MCF 10A (cell line): ENCODE measurements around the gene CHERP. TPM values are rescaled to one million over a fixed set of nuclear protein-coding genes. Genes with fewer than 3 reads are reported as not detected.
A peak's percentile ranks its signal among the peaks of the same experiment; 100 is the strongest.

Source experiments
- BruUV-seq: library from RNA; stranded (reverse); fragments of 400-500 nt; replicated peaks from 2 replicates; lab custom pipeline; 2021; lab: Mats Ljungman, UMichigan
- CTCF ChIA-PET: fragments of 300-600 bp; sonication (Branson Sonifier 250); formaldehyde crosslinking; extraction: SDS; loops from one replicate; lab custom pipeline; 2021; ENCODE audit warnings: antibody characterized with exemption, inconsistent platforms; lab: Yijun Ruan, JAX
- POLR2A ChIA-PET: fragments of 300-600, 350-650 bp; sonication (Branson Sonifier 250); formaldehyde crosslinking; extraction: SDS; loops from one replicate; lab custom pipeline; 2020; ENCODE audit warnings: antibody characterized with exemption, inconsistent platforms; lab: Yijun Ruan, JAX
- DNase-seq: peaks from one replicate; pipeline ENCODE4 v3.0.0-alpha.2; 2018; ENCODE audit not compliant: unreplicated experiment
- H3K27ac Mint-ChIP-seq: one replicate; pipeline ENCODE4 v1.8.0; 2022; ENCODE audit warnings: mild to moderate bottlenecking, low read depth, mixed read lengths; ENCODE audit not compliant: unreplicated experiment
- H3K27me3 Mint-ChIP-seq: one replicate; pipeline ENCODE4 v1.8.0; 2022; ENCODE audit warnings: mixed read lengths; ENCODE audit not compliant: insufficient read depth, unreplicated experiment
- H3K36me3 Mint-ChIP-seq: one replicate; pipeline ENCODE4 v1.8.0; 2022; ENCODE audit warnings: mild to moderate bottlenecking, moderate library complexity, mixed read lengths; ENCODE audit not compliant: insufficient read depth, unreplicated experiment
- H3K4me1 Mint-ChIP-seq: one replicate; pipeline ENCODE4 v1.8.0; 2022; ENCODE audit warnings: mixed read lengths; ENCODE audit not compliant: insufficient read depth, unreplicated experiment
- H3K4me3 Mint-ChIP-seq: one replicate; pipeline ENCODE4 v1.8.0; 2022; ENCODE audit warnings: mild to moderate bottlenecking, moderate library complexity, mixed read lengths; ENCODE audit not compliant: unreplicated experiment
- H3K9me3 Mint-ChIP-seq: one replicate; pipeline ENCODE4 v1.8.0; 2022; ENCODE audit warnings: mixed read lengths; ENCODE audit not compliant: unreplicated experiment
- CTCF ChIP-seq: fragments of 200-600 bp; IDR thresholded peaks from one replicate; pipeline ENCODE4 v1.8.0; 2022; ENCODE audit warnings: antibody characterized with exemption, mild to moderate bottlenecking; ENCODE audit not compliant: unreplicated experiment
- intact Hi-C: fragments of 100-400 bp; cut with micrococcal nuclease; formaldehyde crosslinking; loops from 2 replicates; pipeline ENCODE4 v1.14.1; 2022
- total RNA-seq: library from RNA; stranded (reverse); gene quantifications from 2 replicates; pipeline ENCODE4 v1.2.3, GENCODE V29; 2022

CHERP gene
- total RNA-seq, 1 experiment from 2014 or later, result 51.6 TPM

DNA sequence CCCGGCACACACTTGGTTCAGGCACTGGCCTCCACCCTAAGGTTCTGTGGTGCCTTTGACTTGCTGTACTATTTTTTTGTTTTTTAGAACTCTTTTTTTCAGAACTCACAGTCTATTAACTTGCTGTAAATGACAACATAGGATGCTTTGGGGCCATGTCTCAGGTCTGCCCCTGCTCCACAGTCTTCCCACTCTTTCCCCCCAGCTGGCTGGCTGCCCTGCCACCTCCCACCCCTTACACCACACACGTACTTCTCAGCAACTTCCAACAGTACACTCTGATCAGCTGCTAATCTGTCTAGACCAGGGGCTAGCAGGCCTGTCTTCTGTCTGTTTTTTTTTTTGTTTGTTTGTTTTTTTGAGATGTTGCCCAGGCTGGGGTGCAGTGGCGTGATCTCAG is 38.0 kb downstream of the CHERP start:
- intact Hi-C loops, result no loop called here
- H3K9me3 Mint-ChIP-seq, result no peaks in the 10 kb centered on the region
- POLR2A ChIA-PET, result interaction anchor here (0.7 kb wide), 1 partner anchor 44 kb away, joined by 3 read pairs; no protein-coding TSS in a partner anchor
- CTCF ChIA-PET, result interaction anchor here (0.6 to 1.1 kb wide), 2 partner anchors 9 to 18 kb away, joined by 3 to 4 read pairs; no protein-coding TSS in a partner anchor
- TF ChIP-seq CTCF, result no peak
- no peak for DNase-seq
- H3K27ac Mint-ChIP-seq, result no peak overlapping the region
- no peaks in the 10 kb centered on the region for H3K27me3 Mint-ChIP-seq
- no peaks in the 10 kb centered on the region for H3K4me1 Mint-ChIP-seq
- H3K4me3 Mint-ChIP-seq, result no peak overlapping the region
- H3K36me3 Mint-ChIP-seq, result peaks cover 69% of the 10 kb centered on the region
- BruUV-seq, result no TSS peak

- no peaks in the 10 kb centered on the region for H3K9me3 Mint-ChIP-seq
- TF ChIP-seq CTCF, result no peak
- POLR2A ChIA-PET, result interaction anchor here (1.4 kb wide), 1 partner anchor 12 kb away, joined by 3 read pairs; no protein-coding TSS in a partner anchor
- intact Hi-C loops, result no loop called here
- no TSS peak for BruUV-seq
- H3K27me3 Mint-ChIP-seq, result no peaks in the 10 kb centered on the region
- H3K4me1 Mint-ChIP-seq, result no peaks in the 10 kb centered on the region
- CTCF ChIA-PET, result interaction anchor here (0.6 kb wide), 1 partner anchor 34 kb away, joined by 4 read pairs; no protein-coding TSS in a partner anchor
- peaks cover 27% of the 10 kb centered on the region for H3K36me3 Mint-ChIP-seq
- peak overlapping the region; percentile 100 for H3K4me3 Mint-ChIP-seq
- no peak for DNase-seq
- peak overlapping the region; percentile 98 for H3K27ac Mint-ChIP-seq
Observed at GRCh38 chr19:16497837-16498236, 44.4 kb downstream of the CHERP start.

DNA sequence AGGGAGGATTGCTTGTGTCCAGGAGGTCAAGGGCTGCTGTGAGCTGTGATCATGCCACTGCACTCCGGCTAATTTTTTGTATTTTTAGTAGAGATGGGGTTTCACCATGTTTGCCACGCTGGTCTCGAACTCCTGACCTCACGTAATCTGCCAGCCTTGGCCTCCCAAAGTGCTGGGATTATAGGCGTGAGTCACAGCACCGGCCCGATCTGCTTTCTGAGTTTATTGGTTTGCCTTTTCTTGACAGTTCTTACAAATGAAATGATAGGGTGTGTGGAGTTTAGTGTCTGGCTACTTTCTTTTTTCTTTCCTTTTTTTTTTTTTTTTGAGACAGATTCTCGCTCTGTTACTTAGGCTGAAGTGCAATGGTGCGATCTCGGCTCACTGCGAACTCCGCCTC is 45.2 kb downstream of the CHERP start:
- Mint-ChIP-seq H3K36me3 (peaks cover 19% of the 10 kb centered on the region), H3K4me1 (no peaks in the 10 kb centered on the region), H3K4me3 (peak overlapping the region; percentile 100), H3K9me3 (no peaks in the 10 kb centered on the region), H3K27me3 (no peaks in the 10 kb centered on the region), H3K27ac (peak overlapping the region; percentile 98)
- CTCF ChIA-PET, result interaction anchor here (0.9 kb wide), 1 partner anchor 386 kb away, joined by 3 read pairs; no protein-coding TSS in a partner anchor
- POLR2A ChIA-PET, result interaction anchor here (0.5 to 1.8 kb wide), 8 partner anchors 8 to 188 kb away, joined by 3 to 10 read pairs (median 4); no protein-coding TSS in a partner anchor
- intact Hi-C loops, result no loop called here
- BruUV-seq, result no TSS peak
- TF ChIP-seq CTCF, result no peak
- peak; percentile 24 for DNase-seq

DNA sequence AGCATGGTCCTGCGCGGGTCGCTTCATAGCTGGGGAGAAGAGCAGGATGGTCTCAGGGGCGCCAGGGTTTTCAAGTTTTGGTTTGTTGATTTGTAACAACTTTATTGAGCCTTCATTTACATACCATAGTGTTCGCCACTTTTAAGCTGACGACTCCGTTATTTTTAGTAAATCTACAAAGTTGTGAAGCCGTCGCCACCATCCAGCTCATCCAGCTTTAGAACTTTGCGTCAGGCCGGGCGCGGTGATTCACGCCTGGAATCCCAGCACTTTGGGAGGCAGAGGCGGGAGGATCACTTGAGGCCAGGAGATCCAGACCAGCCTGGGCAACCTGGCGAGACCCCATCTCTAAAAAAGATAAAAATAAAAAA is 45.6 kb downstream of the CHERP start:
- CTCF ChIA-PET, result interaction anchor here (0.6 to 0.9 kb wide), 2 partner anchors 26 to 386 kb away, joined by 3 read pairs; no protein-coding TSS in a partner anchor
- Mint-ChIP-seq H3K9me3 (no peaks in the 10 kb centered on the region), H3K36me3 (peaks cover 14% of the 10 kb centered on the region), H3K4me3 (peak overlapping the region; percentile 100), H3K27me3 (no peaks in the 10 kb centered on the region), H3K27ac (peak overlapping the region; percentile 98), H3K4me1 (no peaks in the 10 kb centered on the region)
- DNase-seq, result peak; percentile 56
- TSS peak; percentile 44 for BruUV-seq
- intact Hi-C loops, result no loop called here
- TF ChIP-seq CTCF, result no peak
- POLR2A ChIA-PET, result interaction anchor here (0.5 to 1.8 kb wide), 10 partner anchors 9 to 188 kb away, joined by 3 to 10 read pairs (median 4); no protein-coding TSS in a partner anchor
